ENCODE data around the gene ATL3.
"Not testable (repeated sequence)": the region's sequence is repeated elsewhere in the genome, so short reads cannot be mapped to it uniquely, and the experiment has no call there.

The ATL3 gene

DNA sequence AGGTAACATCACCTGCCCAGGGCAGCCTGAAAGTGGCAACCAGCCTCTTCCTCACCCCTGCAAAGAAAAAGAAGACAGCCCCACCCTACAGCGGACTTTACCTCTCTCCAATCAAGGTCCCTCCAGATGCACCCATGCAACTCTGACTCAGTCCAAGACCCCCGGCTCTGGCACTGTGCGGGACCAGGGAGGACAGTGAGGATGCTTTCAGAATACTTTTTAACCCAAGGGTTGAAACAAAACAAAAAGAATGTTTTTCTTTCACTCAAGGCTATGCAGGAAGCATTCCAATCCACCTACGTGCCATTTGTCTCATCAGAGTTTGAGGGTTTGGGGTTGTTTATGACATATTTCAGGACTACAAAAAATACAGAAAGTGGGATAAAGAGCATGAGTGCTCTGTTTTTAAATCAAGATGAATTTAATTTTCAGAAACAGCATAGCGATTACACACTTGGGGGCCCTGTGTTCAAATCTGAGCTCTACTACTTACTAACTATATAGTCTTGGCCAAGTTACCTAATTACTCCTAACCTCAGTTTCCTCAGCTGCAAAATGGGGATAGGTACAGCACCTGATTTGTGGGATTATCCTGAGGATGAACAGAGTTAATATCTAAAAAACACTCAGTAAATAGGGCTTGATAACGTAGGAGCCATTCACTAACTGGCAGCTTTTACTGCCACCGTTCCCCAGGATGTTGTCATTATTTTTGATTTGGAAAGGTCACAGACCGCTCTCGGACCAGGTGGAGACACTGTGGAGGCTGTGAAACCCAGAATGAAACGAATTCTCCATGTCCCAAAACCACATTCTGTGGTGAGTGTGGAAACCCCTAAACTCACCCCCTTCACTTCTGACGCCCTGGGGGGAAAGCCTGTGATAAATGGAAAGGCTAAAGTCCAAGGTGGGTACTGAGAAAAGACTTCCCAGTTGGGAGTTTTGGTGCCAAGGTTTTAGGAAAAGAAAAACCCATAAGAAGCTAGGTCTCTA lies 62.5 kb downstream of the ATL3 start (continued):
- TF ChIP-seq, protein P1, sequence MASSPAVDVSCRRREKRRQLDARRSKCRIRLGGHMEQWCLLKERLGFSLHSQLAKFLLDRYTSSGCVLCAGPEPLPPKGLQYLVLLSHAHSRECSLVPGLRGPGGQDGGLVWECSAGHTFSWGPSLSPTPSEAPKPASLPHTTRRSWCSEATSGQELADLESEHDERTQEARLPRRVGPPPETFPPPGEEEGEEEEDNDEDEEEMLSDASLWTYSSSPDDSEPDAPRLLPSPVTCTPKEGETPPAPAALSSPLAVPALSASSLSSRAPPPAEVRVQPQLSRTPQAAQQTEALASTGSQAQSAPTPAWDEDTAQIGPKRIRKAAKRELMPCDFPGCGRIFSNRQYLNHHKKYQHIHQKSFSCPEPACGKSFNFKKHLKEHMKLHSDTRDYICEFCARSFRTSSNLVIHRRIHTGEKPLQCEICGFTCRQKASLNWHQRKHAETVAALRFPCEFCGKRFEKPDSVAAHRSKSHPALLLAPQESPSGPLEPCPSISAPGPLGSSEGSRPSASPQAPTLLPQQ (tag by site-specific recombination; IDR thresholded peaks at IDR 0.05), result no peak
- TF ChIP-seq, protein P2, sequence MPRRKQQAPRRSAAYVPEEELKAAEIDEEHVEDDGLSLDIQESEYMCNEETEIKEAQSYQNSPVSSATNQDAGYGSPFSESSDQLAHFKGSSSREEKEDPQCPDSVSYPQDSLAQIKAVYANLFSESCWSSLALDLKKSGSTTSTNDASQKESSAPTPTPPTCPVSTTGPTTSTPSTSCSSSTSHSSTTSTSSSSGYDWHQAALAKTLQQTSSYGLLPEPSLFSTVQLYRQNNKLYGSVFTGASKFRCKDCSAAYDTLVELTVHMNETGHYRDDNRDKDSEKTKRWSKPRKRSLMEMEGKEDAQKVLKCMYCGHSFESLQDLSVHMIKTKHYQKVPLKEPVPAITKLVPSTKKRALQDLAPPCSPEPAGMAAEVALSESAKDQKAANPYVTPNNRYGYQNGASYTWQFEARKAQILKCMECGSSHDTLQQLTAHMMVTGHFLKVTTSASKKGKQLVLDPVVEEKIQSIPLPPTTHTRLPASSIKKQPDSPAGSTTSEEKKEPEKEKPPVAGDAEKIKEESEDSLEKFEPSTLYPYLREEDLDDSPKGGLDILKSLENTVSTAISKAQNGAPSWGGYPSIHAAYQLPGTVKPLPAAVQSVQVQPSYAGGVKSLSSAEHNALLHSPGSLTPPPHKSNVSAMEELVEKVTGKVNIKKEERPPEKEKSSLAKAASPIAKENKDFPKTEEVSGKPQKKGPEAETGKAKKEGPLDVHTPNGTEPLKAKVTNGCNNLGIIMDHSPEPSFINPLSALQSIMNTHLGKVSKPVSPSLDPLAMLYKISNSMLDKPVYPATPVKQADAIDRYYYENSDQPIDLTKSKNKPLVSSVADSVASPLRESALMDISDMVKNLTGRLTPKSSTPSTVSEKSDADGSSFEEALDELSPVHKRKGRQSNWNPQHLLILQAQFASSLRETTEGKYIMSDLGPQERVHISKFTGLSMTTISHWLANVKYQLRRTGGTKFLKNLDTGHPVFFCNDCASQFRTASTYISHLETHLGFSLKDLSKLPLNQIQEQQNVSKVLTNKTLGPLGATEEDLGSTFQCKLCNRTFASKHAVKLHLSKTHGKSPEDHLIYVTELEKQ (tag by site-specific recombination; IDR thresholded peaks at IDR 0.05; ENCODE audit: borderline replicate concordance), result no peak
- TF ChIP-seq ZNF747 (tag by site-specific recombination; IDR thresholded peaks at IDR 0.05), result no peak
- TF ChIP-seq, protein P3, sequence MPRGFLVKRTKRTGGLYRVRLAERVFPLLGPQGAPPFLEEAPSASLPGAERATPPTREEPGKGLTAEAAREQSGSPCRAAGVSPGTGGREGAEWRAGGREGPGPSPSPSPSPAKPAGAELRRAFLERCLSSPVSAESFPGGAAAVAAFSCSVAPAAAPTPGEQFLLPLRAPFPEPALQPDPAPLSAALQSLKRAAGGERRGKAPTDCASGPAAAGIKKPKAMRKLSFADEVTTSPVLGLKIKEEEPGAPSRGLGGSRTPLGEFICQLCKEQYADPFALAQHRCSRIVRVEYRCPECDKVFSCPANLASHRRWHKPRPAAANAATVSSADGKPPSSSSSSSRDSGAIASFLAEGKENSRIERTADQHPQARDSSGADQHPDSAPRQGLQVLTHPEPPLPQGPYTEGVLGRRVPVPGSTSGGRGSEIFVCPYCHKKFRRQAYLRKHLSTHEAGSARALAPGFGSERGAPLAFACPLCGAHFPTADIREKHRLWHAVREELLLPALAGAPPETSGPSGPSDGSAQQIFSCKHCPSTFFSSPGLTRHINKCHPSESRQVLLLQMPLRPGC (tag by site-specific recombination; IDR thresholded peaks at IDR 0.05), result no peak

DNA sequence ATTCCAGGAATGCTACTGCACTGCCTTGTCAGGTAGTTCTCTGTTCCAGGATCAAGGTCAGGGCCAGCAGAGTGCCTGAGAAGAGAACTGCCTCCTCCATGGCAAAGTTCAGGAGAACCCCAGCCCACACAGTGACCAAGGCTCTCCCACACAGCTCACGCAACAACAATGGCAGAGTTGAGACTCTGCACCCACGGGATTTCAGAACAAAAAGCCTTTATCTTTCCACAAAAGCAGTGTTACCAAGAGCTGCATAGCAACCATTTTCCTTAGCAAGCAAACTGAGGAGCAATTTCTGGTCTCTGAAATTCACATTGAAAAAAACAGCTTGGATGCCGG lies 68.0 kb downstream of the ATL3 start:
- POLR2A ChIA-PET, result no interaction called here
- H3K4me1 ChIP-seq (ENCODE audit: control insufficient read depth, insufficient read depth, low read length), result no peaks in the 10 kb centered on the region
- peaks cover 0 to 3% of the 10 kb centered on the region in 2 experiments; a peak in 1 of 3 replicates for H3K36me3 ChIP-seq (ENCODE audit: control insufficient read depth in 2 of 2, insufficient read depth in 1 of 2, low read length in 2 of 2)
- H3K9me3 ChIP-seq (ENCODE audit: control insufficient read depth, insufficient read depth, low read depth, low read length), result no peaks in the 10 kb centered on the region
- no peak overlapping the region for H3K27ac ChIP-seq (ENCODE audit: extremely low read depth, low read depth, low read length)
- H3K4me3 ChIP-seq (ENCODE audit: low read depth, low read length), result no peak overlapping the region
- CTCF ChIA-PET, result interaction anchor here (0.7 to 0.8 kb wide), 2 partner anchors 125 to 174 kb away, joined by 5 to 6 read pairs; no protein-coding TSS in a partner anchor
- TF ChIP-seq ZFHX2 (tag by site-specific recombination; conservative IDR thresholded peaks at IDR 0.05) (peak; percentile 81), EGR2 (tag by site-specific recombination; IDR thresholded peaks at IDR 0.05; ENCODE audit: low read depth) (peak; percentile 82), ZNF133 (tag by site-specific recombination; IDR thresholded peaks at IDR 0.05) (no peak), ZNF76 (tag by site-specific recombination; IDR thresholded peaks at IDR 0.05; ENCODE audit: borderline replicate concordance, low read depth) (no peak), ZNF501 (tag by site-specific recombination; IDR thresholded peaks at IDR 0.05) (no peak)
- TF ChIP-seq, protein P4, sequence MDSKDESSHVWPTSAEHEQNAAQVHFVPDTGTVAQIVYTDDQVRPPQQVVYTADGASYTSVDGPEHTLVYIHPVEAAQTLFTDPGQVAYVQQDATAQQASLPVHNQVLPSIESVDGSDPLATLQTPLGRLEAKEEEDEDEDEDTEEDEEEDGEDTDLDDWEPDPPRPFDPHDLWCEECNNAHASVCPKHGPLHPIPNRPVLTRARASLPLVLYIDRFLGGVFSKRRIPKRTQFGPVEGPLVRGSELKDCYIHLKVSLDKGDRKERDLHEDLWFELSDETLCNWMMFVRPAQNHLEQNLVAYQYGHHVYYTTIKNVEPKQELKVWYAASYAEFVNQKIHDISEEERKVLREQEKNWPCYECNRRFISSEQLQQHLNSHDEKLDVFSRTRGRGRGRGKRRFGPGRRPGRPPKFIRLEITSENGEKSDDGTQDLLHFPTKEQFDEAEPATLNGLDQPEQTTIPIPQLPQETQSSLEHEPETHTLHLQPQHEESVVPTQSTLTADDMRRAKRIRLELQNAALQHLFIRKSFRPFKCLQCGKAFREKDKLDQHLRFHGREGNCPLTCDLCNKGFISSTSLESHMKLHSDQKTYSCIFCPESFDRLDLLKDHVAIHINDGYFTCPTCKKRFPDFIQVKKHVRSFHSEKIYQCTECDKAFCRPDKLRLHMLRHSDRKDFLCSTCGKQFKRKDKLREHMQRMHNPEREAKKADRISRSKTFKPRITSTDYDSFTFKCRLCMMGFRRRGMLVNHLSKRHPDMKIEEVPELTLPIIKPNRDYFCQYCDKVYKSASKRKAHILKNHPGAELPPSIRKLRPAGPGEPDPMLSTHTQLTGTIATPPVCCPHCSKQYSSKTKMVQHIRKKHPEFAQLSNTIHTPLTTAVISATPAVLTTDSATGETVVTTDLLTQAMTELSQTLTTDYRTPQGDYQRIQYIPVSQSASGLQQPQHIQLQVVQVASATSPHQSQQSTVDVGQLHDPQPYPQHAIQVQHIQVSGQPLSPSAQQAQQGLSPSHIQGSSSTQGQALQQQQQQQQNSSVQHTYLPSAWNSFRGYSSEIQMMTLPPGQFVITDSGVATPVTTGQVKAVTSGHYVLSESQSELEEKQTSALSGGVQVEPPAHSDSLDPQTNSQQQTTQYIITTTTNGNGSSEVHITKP (tag by site-specific recombination; IDR thresholded peaks at IDR 0.05), result no peak
- TF ChIP-seq, protein P5, sequence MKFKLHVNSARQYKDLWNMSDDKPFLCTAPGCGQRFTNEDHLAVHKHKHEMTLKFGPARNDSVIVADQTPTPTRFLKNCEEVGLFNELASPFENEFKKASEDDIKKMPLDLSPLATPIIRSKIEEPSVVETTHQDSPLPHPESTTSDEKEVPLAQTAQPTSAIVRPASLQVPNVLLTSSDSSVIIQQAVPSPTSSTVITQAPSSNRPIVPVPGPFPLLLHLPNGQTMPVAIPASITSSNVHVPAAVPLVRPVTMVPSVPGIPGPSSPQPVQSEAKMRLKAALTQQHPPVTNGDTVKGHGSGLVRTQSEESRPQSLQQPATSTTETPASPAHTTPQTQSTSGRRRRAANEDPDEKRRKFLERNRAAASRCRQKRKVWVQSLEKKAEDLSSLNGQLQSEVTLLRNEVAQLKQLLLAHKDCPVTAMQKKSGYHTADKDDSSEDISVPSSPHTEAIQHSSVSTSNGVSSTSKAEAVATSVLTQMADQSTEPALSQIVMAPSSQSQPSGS (tag by site-specific recombination; IDR thresholded peaks at IDR 0.05; ENCODE audit: low read depth), result no peak

DNA sequence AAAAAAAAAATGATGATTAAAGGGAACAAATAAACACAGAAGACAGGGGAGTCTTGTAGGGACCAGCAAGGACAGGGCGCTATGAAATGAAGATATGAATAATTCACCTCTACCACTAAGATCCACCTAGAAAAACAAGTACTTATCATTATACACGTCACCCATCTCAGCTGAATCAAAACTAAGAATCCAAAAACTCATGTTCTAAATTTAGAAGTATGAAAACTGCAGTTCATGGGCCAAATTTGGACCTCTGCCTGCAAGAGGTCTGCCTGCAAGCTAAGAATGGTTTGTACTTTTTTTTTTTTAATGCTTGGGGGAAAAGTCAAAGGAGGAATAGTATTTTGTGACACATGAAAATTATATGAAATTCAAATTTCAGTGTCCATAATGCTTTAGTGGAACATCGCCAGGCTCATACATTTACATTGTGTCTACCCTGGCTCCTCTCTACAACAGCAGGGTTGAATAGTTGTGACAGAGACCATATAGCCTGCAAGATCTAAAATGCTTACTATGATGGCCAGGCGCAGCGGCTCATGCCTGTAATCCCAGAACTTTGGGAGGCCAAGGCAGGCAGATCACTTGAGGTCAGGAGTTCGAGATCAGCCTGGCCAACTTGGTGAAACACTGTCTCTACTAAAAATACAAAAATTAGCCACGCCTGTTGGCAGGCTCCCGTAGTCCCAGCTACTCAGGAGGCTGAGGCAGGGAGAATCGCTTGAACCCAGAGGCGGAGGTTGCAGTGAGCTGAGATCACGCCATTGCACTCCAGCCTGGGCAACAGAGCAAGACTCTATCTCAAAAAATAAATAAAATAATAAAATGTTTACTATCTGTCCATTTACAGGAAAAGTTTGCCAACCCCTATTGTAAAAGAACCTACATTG lies 68.6 kb downstream of the ATL3 start:
- H3K4me1 ChIP-seq (ENCODE audit: control insufficient read depth, insufficient read depth, low read length); H3K9me3 ChIP-seq (ENCODE audit: control insufficient read depth, insufficient read depth, low read depth, low read length); POLR2A ChIA-PET; H3K4me3 ChIP-seq (ENCODE audit: low read depth, low read length); H3K36me3 ChIP-seq (ENCODE audit: control insufficient read depth in 2 of 2, insufficient read depth in 1 of 2, low read length in 2 of 2); H3K27ac ChIP-seq (ENCODE audit: extremely low read depth, low read depth, low read length): not testable (repeated sequence)
- CTCF ChIA-PET, result interaction anchor here (0.6 to 0.8 kb wide), 3 partner anchors 18 to 174 kb away, joined by 3 to 6 read pairs (median 5); no protein-coding TSS in a partner anchor
